GM19324 (cell line): ENCODE measurements around the gene SLC13A2.

Experiments
- ATAC-seq: cut with Tn5 transposase; IDR thresholded peaks from one replicate; pipeline ENCODE4 v1.9.1; 2021; ENCODE audit warnings: mild to moderate bottlenecking, moderate library complexity; ENCODE audit not compliant: unreplicated experiment, low FRiP score

The SLC13A2 gene

DNA sequence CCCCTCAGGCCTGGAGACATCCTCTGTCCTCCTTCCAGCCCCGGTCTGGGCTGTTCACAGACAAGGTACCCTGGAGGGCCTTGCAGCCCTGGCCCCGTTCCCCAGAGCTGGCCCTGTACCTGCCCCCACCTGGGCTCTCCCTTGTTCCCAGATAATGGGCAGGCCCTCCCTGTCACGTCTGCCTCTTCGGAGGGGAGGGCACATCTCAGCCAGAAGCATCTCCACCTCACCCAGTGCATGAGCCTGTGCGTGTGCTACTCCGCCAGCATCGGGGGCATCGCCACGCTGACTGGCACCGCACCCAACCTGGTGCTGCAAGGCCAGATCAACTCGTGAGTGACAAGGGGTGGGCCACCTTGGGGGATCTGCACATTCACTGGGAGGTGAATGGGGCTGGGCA lies 17.8 kb downstream of the SLC13A2 start:
- no peak for ATAC-seq

DNA sequence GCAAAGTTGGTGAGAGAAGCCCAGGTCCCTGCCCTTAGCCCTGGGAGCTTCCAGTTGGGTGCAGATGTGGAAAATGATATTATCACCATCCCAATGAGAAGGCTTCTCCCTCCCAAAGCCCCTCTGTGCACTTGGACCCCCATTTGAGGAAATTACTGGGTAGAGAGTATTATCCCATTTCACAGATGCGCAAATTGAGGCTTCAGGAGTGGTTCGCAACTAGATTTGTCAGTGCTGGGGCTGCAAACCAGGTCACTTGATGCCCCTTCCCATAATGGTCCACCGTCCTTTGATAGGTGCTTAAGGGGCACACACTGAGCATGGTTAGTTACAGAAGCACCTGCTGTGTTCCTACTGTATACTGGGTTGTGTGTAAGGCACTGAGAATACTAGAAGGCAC lies 18.4 kb downstream of the SLC13A2 start:
- ATAC-seq = no peak

DNA sequence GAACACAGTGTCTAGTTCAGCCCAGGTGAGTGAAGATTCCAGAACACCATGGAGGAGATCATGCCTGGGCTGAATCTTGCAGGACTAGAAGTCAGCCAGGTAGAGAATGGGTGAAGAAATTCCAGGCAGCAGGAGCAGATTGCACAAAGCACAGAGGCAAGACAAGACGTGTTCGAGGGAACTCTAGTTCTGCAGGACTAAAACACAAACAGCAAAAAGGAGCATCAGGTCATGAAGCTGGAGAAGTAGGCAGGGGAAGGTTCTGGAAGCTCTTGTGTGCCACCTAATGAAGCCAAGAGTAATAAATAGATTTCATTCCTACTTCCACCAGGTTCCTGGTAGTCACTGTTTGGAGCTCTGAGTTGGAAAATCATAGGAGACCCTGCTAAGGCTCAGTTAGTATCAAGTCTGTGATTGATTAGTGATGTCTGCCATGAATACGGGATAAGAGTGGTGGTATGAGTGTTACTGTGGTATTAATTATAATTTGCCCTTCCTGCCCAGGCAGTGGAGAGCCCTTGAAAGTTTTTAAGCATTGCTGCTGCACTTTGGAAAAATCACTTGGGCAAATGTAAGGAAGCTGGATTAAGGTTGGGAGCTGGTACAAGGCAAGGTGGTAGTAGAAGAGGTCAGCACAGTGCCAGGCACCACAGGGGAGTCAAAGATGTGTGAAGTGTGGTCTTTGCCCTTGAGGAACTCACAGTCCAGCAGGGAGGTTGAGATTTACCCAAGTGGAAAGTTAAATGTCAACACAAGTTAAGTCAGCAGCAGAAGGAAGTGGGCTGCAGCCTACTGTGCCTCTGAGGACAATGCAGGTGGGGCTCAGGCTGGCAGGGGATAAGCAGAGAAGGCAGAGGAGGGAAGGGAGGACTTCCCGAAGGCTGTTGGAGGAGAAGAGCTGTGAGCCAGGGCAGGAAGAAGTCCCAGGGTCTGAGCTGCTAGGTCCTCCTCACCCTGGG lies 19.2 kb downstream of the SLC13A2 start:
- no peak for ATAC-seq

DNA sequence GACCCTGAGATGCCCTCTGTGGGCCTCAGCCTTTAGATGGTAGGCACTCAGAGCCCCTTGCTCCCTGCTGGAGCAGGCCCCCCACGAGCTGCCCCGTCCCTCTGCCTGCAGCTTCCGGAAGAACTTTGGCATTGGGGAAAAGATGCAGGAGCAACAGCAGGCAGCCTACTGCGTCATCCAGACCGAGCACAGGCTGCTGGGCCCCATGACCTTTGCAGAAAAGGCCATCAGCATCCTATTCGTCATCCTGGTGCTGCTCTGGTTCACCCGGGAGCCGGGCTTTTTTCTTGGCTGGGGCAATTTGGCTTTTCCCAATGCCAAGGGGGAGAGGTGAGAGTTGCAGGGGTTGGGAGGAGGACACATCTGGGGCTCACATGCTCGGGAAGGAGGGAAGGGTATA lies 20.0 kb downstream of the SLC13A2 start:
- ATAC-seq = no peak

DNA sequence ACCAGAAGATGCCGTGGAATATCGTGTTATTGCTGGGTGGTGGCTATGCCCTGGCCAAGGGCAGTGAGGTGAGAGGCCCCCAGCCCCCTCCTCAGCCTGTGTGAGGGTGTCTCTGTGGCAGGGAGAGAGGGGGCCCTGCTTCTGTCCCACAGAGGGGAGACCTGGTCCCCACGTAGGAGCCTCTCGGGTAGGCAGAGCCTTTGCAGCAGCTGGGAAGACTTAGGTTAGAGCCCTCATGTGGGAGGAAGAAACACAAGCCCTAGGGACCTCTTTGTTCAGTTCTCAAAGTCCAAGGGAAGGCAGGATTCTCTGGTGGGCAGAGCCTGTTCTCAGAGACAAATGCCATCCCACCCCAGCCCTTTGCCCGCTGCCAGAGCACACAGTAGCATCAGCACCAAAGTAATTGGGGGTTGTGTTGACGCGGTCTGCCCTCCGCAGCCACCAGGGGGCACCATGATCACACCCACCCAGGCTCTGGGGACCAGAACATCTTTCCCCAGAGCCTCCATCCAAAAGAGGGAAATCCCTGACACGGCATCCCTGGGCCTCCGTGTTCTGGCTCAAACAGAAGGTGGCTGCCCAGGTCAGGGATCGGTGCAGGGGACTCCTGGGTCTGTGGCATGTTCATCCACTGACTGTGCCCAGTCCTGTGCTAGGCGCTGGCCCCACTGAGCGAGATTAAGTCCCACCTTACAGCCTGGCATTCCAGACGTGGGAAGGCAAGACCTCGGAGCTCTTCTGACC lies 21.2 kb downstream of the SLC13A2 start:
- ATAC-seq = no peak

DNA sequence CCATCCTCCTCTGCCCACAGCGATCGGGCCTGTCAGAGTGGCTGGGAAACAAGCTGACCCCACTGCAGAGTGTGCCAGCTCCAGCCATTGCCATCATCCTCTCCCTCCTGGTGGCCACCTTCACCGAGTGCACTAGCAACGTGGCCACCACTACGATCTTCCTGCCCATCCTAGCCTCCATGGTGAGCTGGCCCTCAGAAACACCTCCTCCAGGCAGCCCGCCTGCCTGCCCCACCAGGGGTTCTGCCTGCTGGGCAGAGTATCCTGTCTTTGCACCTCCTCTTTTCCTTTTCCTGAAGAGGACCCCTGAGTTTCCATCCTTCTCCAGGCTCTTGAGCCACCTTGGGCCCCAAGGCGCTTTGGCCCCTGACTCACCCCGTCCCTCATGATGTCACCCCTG lies 22.2 kb downstream of the SLC13A2 start:
- no peak for ATAC-seq

DNA sequence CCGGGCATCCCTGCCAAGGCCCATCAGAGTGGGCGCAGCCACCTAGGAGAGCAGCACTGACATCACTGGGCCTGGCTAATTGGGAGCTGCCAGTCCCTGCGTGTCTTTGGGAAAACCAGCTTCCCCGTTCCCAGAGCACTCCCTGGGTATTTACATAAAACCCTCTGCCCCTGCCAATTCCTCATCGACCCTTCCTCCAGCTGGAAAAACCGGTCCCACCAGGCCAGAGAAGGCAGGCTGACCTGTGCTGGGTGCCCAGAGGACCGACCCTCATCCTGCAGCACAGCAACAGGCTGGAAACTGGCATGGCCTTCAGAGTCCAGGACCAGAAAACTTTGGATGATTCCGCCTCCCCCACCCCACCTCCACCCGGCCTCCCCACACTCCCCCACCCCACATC lies 24.5 kb downstream of the SLC13A2 start:
- ATAC-seq = no peak

DNA sequence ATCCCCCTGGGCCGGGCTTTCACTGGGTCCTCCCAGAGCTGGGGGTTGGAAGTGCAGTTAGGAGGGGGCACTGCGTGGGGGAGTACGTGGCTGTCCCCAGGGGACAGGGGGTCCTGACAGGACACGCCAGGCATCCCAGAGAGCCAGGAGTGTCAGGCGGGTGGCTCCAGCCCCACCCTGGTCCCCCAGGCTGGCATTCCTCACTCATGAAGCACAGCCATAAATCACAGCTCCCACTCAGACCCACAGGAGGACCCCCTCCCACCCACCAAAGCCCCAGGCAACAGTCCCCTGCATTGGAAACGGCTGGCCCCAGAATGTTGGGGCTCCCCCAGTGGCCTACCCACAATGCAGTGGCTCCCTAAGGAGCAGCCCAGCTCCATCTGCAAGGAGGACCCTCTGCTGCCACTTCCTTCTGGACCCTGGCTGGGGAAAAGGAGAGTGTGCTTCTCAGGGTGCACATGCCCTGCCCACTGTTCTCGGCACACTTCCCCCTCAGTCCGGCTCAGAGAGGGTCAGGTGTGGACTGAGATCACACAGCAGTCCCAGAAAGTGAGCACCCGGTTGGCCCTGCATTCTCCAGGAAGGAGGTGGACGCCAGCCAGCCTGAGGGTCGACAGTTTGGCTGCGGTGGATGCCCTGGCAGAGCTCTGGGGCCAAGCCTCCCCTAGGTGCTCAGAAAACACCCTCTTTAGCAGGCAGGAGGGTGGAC lies 25.4 kb downstream of the SLC13A2 start:
- no peak for ATAC-seq

DNA sequence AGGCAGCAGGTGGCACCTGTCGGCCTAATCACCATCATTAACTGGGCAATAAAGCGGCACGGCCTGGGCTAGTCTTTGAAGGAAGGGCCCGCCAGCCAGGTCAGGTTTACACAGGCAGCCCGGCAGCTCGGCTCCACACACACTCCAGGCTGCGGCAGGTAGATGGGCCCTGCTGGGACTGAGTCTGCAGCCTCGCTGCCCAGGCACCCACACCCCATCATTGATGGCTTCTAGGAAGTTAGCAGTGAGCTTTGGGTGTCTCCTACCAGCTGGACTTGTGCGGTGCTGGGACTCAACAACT lies 25.9 kb downstream of the SLC13A2 start:
- no peak for ATAC-seq

DNA sequence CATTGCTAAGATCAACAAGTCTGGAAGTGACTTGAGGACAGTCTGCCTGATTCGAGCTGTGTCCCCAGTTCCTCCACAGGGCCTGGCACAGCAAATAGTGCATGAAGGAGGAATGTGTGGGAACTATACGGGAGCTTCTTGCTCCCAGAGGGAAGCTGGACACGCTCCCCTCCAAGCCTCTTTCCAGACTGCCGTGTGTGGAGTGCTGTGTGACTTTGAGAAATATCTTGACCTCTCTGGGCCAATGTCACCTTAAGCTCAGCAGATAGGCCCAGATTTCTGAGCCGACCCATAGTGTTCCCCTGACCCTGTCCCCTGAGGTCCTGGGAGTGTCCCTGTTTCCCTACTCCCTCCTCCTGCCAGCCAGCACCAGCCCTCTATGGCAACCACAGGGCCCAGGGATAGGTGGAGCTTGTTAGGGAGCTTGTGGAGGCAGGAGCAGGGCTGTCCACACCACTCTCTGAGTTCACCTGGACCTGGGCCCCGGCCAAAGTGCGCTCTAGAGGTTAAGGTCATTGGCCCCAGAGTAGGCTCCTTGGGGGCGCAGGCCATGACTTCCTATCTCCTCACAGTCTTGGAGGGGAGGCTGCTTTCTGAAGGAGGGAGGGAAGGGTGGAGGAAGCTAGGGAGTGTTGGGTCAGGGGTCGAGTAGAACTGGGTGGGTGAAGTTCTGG lies 26.4 kb downstream of the SLC13A2 start:
- no peak for ATAC-seq

DNA sequence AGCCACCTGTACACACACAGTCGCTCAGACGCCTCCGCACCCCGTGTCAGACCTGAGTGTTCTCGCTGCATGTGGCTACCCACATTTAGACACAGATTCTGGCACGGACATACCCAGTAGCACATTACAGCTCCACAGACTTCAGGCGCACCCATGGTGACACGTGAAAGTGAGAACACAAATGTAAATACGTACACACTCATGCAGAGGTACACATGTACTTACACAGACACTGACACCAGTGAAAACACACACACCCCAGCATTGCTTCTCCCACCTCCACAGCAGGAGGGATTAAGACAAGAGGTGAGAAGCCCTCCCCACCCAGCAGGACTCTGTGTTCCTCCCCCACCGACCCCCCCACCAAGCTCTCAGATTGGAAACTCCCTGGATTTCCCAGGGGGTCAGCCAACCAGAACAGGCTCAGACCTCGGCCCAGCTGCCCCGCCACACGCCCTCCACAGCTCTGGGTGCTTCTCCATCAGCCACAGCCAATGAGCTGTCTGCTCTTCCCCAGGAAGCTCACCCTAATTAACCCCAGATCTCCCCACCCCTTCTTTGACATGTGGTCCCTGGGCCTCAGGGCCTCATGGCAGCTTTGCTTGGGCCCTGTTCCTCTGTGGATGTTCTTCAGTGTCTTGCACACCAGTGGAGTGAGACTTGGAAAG lies 27.4 kb downstream of the SLC13A2 start:
- no peak for ATAC-seq

DNA sequence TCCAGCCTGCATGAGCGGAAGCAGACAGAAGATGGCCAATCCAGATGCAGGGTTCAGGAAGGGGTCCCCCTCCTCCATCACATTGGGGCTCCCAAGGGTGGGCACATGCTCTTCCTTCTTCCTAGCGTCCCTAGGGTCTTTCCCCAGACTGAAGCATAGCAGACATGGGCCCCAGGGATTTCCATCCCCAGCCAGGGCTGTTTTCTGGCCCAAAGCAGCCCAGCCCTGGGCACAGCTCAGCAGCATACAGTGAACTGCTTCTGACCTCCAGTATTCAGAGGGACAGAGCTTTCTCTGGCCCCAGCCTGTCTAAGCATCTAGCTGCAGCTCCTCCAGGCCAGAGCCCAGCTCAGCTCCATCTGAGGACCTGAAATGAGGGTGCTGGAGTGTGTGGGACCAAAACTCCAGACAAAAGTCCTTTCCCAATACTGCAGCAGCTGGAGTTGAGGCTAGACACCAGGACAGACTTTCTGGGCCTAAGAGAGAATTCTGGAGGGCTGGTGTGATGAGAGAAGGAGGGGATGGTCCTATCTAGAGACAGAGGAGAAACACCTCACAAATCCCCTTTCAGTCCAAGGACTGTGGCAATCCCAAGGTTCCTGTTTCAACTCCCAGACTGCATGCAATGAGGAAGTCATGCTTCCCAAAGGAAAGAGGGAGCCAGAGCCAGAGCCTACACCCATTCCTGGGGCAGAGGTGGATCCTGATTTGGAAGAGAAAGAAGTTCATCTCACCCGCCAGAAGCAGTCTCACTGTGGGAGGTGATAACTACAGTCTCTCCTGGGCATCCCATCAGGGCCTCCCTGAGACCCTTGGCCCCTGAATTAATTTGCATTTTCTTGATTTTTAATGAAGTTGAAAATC lies 28.2 kb downstream of the SLC13A2 start:
- no peak for ATAC-seq

DNA sequence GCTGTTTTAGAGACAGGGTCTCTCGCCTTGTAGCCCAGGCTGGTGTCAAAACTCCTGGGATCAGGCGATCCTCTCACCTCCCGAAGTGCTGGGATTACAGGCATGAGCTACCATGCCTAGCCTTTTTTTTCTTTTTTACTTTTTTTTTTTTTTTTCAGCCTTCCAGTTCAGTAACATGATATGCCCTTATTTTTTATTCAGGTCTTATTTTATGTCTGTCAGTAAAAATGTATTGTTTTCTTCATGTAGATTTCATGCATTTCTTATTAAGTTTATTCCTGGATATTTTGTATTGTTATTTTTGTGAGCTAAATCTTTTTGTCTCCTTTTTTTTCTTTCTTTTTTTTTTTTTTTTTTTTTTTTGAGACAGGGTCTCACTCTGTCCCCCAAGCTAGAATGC lies 30.0 kb downstream of the SLC13A2 start:
- ATAC-seq = no peak

DNA sequence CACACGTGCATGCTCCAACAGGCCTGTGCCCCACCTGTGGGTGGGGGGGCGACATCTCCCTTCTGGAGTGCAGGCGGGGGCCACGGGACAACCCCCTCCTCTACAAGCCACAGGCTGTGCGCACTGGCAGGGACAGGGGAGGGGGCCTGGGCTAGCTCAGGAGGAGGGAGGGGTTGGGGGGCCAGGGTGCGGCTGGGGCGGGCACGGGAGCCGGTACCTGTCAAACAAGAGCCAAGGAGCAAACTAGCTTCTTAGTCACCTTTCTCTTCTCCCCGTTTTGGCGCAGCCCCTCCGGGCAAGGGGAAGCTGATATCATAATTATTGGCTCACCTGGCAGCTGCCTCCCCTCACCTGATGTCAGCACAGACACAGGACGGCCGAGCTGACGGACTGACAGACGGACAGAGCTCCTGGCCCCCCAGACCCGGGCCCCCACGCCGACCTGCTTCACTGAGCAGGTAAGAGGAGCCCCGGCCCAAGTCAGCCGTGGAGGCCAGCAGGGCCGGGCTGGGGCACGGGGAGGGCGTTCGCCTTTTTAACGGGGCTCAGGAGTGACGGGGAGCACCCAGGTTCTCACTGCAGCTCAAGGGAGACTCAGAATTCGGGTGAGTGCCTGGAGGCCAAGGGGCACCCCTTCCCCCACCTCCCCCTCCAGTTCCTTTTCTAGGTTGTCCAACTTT lies 32.7 kb downstream of the SLC13A2 start, which contains the start of gene FOXN1:
Gene FOXN1 (plus strand): TSS at position 363 of the 680 bp plus-strand sequence. CDS start 17,622 bp downstream, outside the sequence.
- no peak for ATAC-seq

DNA sequence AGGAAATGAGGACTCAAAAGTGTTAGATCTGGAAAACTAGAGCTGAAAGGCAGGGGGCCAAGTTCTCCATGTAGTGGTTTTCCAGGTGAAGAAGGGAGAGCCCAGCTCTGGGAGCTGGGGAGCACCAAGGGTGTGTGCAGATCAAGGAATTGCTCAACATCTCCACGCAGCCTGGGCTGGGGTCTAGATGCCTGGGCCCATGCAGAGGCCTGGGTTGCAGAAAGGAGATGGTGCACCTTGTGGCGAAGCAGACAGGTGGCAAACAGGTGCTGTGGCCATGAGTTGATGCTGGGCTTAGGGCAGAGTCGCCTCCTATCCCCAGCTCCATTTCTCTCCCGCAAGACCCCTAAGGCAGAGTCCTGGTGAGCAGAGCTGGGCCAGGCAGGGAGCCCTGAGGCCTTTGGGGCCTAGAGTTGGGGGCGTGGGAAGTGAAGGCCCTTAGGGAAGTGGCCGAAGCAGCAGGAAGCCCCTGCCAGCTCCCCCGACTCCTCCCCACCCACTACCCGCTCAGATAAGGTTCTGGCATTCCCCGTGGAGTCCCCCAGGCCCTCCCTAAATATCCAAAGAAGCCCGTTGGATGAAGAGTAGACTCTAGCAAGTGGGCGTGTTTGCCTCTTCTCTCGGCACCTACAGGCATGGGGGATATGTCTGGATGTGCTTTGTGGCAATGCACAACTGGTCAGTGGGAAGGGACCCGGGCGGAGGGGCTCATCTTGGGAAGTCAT lies 33.5 kb downstream of the SLC13A2 start:
- no peak for ATAC-seq

DNA sequence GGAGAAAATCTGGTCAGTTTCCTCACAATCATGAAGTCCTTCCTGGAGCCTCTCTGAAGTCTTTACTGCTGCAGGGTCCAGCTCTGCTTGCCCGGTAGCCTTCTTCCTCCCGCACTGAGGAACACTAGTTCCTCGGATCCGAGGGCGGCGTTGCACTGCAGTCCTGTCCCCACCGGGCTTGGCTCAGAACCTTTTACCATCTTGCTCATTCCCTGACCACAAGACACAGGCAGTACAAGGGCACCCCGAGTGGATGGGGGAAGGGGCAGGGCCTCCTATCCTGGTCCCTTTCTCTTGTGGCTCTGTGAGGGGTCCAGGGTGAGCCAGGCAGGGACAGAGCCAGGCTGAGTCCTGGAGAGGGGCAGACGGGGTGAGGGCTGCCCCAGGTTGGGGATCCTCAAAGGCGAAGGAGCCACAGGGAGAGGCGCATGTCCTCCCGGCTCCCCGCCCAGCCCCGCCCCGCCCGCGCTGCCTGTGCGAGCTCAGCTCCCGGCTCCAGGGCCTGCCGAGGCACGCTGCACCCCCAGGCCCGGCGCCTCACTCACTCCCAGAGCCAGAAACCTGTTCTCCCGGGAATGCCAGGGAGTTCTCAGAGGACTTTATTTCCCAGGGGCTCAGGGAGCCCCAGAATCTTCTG lies 34.2 kb downstream of the SLC13A2 start:
- no peak for ATAC-seq

DNA sequence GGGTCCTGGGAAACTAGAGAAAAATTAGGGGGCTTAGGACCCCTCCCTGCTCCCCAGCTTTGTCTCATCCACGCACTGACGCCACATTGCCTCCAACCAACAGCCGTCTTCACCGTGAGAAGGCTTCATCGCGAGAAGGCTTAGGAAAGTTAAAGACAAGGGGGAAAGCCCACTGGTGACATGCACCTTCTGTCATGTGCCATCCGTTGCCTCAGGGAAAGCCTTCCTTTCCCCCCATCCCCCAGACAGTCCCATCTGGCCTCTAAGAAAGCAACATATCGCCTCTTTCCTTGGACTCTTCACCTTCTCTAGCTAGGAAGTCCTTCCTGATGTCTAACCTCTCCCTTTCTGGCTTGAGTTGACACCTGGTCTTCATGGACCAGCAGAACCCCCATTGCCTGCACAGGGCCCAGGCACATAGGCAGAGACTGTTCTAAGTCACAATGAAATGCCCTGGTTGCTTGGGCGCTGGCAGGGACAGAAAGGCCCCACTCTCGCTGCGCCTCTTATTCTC lies 34.8 kb downstream of the SLC13A2 start:
- no peak for ATAC-seq
